Central memory CD4-positive, alpha-beta T cell (primary cell): Measurements from ENCODE around the gene KCND2.
"Not testable (repeated sequence)": the region's sequence is repeated elsewhere in the genome, so short reads cannot be mapped to it uniquely, and the experiment has no call there.

ENCODE experiments used
- DNase-seq: peaks from one replicate; pipeline ENCODE4 v3.0.0; 2022

The KCND2 gene

DNA sequence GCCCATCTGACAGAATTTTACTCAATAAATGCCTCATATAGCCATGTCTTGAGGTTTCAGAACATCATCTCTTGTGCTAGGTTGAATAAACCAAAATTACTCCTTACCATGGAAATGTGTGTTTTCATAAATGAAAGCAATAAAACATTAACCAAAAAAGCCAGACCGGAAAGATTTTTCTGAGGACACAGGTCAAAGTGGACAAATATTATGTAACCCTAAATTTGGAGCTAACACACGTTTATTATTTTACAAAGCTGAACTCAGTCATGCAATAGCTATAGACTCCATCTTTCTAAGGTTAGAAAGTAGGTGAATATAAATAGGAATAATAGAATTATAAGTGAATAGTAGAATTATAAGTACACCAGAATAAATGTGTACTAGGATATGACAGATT lies 315.9 kb downstream of the KCND2 start:
- DNase-seq, result no peak

DNA sequence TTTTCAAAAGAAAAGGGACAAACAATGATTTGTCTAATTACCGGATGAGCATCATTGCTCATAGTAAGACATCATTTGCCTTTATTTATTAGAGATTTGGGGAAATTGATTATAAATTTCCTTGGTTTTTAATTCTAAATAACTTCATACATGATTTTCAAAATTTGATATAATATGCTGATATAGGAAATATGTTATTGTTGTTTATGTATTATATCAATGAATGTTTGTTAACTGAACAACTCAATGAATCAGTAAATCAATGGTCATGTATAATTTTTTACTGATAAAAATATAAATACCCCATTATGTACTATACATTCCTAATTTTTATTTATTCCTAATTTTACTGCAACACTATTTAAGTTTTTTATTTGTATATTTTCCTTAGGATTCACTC lies 327.6 kb downstream of the KCND2 start:
- DNase-seq, result no peak

GRCh38 chr7:120603366-120603765 lies 330.4 kb downstream of the KCND2 start:
- DNase-seq, result no peak

- no peak for DNase-seq
Measured at GRCh38 chr7:120609136-120609753, 336.3 kb downstream of the KCND2 start.

GRCh38 chr7:120611975-120612374 lies 339.0 kb downstream of the KCND2 start:
- DNase-seq, result no peak

DNA sequence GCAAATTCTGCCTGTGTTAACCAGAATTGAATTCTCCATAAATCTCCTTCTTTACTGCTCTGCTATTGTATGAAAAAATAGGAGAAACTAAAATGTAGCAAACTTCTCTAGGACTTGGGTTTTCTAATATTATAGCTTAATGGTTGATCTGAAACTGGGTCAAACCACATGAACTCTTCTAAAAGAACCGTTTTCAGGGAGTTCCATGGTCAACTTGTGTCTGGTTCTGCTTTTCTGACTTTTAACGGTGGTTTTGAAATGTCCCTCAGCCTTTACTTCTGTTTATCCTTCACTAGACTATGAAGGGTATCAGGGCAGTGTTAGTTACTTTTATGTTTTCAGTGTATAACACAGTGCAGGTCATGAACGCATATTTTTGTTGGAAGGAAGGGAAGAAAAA lies 342.7 kb downstream of the KCND2 start:
- no peak for DNase-seq

GRCh38 chr7:120617275-120617674 lies 344.3 kb downstream of the KCND2 start:
- no peak for DNase-seq

- DNase-seq, result no peak
Measured at GRCh38 chr7:120628251-120628650, 355.3 kb downstream of the KCND2 start.

GRCh38 chr7:120639884-120640283 lies 366.9 kb downstream of the KCND2 start:
- no peak for DNase-seq

- no peak for DNase-seq
Measured at GRCh38 chr7:120645966-120646365, 373.0 kb downstream of the KCND2 start.

DNA sequence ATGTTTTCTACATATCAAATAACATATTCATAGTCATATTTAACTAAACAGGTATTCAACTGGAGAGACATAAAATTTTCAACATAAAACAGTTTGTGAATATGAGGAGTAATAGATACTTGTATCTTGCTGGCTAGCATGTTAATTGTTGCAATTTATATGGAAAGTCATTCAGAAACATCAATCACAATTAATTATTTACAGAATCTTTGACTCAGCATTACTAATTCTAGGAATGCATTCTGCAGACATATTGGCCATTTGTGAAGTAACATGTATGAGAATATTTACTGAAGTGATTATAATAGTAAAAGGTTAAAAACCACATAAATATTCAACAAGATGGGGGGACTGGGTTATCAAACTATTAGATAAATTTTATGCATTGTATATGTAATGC lies 381.3 kb downstream of the KCND2 start:
- DNase-seq, result no peak

GRCh38 chr7:120658516-120658915 lies 385.5 kb downstream of the KCND2 start:
- no peak for DNase-seq

DNA sequence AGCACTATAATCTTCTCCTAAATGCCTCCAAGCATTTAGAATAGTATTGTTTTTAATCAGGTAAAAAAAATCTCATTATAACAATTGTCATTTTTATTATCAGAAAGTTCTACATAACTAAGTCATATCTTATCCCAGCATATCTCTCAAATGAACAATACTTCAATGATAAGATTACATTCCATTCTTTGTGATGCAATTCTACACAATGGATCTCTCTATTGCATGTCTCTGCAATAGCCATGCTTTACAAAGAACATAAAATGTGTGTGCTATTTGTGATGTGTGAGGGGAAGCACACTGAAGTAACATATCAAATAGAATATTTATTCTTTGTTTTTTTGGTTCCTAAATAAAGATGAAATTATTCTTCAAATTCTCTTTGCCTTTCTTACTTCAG lies 389.3 kb downstream of the KCND2 start:
- DNase-seq, result no peak

DNA sequence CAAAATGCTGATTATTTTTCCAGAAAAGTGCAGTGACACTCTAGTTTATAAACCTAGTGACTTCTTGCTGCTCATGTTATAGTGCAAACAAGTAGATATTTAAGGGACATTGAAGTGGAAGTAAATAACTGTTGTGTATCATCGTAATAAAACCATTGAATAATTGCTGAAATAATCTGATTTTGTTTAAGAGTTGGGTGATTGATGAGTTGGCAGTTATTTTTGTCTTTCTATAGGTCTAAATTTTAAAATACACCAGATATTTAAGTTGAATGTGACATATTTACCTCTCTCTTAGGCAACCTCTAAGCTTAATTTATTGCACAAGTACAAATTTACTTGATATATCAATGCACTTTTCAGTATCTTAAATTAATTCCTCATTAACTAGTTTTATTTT lies 392.1 kb downstream of the KCND2 start:
- no peak for DNase-seq

GRCh38 chr7:120675076-120675475 lies 402.1 kb downstream of the KCND2 start:
- no peak for DNase-seq

DNA sequence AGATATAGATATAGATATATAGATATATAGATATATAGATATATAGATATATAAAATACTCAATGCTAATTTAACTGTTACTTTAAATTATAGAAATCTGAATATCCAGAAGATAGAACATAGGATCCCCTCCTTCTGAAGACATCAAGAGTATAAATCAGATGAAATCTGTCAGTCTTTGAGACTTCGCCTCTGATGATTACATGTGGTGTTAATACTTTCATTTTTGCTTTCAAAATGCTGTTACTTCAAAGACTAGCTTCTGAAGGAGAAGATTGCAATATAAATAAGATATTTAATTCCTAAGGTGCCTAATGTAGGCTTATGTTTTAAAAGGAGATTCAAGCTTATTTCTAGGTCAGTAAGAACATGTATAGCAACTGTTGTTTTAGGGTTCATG lies 404.6 kb downstream of the KCND2 start:
- no peak for DNase-seq

DNA sequence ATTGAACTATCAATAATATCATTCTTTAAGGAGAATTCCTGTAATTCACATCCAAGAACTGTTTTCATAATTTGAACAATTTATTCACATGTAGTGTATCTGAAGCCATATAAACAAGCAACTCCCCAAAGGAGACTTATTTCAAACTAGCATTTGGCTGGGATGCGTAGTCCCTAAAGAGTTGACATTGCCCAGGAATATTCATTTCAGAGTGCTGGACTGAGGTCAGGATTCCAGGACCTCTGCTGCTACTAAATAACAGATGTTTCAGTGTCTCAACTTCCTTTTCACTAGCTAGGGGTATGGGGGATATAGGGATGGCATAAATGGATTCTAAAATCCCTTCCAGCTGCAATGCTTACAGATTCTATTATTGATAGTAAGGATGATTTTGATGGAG lies 408.0 kb downstream of the KCND2 start:
- DNase-seq, result no peak

DNA sequence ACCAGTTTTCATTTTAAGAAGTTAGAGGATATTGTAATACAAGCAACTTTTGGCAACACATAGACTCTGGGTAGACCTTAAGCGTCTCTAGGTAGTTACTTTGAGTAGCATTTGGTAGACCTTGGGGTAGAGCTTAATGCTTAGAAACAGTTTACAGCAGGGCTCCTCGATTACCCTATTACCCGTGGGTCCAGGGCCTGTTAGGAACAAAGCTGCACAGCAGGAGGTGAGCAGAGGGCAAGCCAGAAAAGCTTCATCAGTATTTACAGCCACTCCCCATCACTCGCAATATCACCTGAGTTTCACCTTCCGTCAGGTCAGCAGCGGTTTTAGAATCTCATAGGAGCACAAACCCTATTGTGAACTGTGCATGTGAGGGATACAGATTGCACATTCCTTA lies 411.5 kb downstream of the KCND2 start:
- DNase-seq, result no peak

DNA sequence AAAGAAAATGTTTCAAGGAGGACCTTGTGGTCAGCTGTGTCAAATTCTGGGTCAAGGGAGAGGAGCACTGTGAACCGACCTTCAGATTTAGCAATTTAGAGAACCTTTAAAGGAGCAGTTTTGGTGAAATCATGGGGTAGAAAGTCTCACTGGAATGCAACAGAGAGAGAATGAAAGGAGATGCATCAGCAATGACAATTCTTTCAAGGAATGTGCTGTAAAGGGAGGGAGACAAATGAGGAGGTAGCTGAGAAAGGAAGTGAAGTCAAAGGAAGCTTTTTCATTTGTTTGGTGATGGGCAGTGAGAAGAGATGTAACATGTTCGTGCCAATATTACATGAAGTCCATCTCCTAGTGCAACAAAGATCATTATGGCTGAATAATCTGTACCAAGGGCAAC lies 418.9 kb downstream of the KCND2 start:
- no peak for DNase-seq

DNA sequence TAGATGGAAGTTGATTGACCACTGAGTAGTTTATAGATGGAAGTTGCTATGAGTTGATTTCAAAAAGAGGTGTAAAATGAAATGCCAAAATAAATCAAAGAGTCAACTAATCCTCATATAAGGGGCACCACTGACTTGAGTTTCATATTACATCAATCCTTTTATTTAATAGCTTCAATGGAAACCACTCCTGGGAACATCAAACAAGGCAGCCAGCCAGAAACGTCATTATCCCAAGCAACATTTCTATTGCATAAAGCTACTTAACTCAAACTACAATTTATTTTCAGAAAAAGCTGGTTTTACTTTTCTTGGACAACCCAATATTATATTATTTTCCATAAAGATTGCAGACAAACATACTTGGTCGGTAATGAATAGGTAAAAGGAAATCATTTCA lies 422.9 kb downstream of the KCND2 start:
- no peak for DNase-seq

GRCh38 chr7:120700796-120701195 lies 427.8 kb downstream of the KCND2 start:
- DNase-seq, result no peak

- not testable (repeated sequence) for DNase-seq
Measured at GRCh38 chr7:120702408-120702807, 429.4 kb downstream of the KCND2 start.

- DNase-seq, result no peak
Measured at GRCh38 chr7:120703585-120704240, 430.7 kb downstream of the KCND2 start.

DNA sequence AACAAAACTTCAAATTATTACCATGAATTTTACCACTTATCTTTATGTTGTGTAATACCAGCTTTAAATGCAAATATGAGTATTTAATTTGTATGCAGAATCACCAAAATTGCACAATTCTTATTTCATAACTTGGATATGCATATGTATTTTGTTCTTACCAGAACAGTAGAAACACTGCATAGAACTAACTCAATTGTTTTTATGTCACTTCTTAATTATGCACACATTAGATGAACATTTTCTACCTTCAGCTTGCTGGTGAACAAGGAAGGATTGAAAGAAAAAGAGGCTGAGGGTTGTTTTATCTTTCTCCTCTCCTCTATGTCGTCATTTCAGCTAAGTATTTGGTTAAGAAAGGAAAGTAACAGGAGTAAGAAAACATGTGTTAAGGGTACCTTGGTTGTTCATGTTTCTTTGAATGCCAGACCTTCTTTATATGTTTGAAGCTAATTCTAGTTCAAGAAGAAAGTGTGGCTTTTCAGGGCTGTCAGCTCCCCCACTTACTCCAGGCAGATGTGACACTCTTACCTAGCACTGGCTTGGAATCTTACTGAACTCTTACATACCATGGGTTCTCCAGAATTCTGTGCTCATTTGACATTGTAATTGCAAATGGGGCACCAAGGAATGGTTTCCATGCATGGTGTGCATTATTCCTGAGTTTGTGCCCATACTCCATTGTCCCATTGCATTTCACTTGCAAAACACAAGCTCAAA lies 436.4 kb downstream of the KCND2 start:
- no peak for DNase-seq

DNA sequence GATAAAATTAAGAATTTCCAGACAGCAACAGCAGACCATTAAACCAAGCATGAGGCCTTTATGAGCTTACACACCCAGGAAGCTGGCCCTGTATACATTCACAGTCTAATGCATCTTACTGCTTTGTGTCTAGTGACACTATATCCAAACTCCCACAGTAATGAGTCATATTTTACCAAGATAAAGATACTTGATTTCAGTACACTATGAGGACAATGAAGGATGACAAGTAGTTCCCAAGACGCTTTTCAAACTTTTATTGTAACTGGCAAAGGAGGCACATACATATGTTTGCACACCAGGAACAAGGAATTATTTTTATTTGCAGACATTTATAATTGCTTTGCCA lies 437.0 kb downstream of the KCND2 start:
- DNase-seq, result no peak
